Islet precursor cell (in vitro differentiated cells): ENCODE measurements around the gene SHISA5.
A peak's percentile ranks its signal among the peaks of the same experiment; 100 is the strongest.

Experiments used
- DNase-seq: peaks from one replicate; pipeline ENCODE4 v3.0.0-alpha.2; 2018

Gene SHISA5

GRCh38 chr3:48456456-48456855 is 47.5 kb downstream of the SHISA5 start:
- no peak for DNase-seq

DNA sequence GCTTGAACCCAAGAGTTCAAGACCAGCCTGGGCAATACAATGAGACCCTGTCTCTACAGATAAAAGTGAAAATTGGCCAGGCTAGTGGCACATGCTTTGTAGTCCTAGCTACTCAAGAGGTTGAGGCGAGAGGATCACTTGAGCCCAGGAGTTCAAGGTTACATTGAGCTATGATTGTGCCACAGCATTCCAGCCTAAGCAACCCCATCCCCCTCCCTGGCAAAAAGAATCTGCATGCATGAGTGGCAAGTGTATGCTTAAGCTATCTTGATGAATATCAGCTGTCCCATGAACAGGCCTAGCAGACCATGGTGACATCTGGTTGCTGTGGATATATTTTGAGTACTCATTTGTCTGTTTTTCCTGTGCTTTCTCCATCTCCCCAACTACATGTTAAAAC is 52.7 kb downstream of the SHISA5 start:
- DNase-seq: no peak

DNA sequence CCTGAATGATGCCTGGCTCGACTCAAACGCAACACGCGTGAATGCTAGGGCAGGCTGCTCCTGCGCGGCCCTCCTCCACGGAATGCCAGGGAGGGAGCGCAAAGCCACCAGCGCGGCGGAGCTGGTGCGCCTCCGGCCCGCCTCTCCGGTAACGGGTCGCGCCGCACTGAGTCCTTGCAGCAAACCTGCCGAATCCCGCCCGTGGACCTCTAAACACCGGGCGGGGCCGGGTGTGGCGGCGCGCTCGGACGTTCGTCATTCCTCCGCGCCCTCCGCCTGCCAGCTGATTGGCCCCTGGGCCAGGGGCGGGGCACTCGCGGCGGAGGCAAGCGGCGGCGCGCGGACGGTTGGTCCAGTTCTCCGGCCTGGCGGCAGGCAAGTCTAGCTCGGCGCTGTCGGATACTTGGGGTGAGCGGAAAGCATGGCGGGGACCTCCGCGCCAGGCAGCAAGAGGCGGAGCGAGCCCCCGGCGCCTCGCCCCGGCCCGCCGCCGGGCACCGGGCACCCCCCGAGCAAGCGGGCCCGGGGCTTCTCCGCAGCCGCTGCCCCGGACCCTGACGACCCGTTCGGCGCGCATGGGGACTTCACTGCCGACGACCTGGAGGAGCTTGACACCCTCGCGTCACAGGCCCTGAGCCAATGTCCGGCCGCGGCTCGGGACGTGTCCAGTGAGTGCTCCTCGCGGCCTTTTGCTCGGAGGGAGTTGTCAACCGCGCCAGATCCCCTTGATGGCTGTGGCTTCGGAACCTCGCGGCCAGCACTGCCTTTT is 57.4 kb downstream of the SHISA5 start, which contains the start of gene ATRIP:
Gene ATRIP, plus strand, starts transcription at position 313 of the 769 bp plus-strand sequence. Its CDS starts 109 bp downstream, at position 422.
- peak; percentile 94 for DNase-seq

GRCh38 chr3:48446043-48446424 is 57.9 kb downstream of the SHISA5 start:
- peak; percentile 37 for DNase-seq

- peak; percentile 48 for DNase-seq
Measured at GRCh38 chr3:48445277-48445882, 58.6 kb downstream of the SHISA5 start.

- DNase-seq: no peak
Measured at GRCh38 chr3:48441940-48442339, 62.0 kb downstream of the SHISA5 start.

- DNase-seq: peak; percentile 61
Measured at GRCh38 chr3:48440590-48440958, 63.4 kb downstream of the SHISA5 start.

- peak; percentile 99 for DNase-seq
Measured at GRCh38 chr3:48439820-48440589, 64.0 kb downstream of the SHISA5 start, which contains the start of the genes CCDC51 and TMA7. TSS of gene CCDC51 (minus strand) at chr3:48440119. CDS start at chr3:48435128, 4,991 bp downstream. TSS of gene TMA7 (plus strand) at chr3:48440257. CDS start at chr3:48440297, 40 bp downstream.

GRCh38 chr3:48437812-48438211 is 66.2 kb downstream of the SHISA5 start:
- no peak for DNase-seq

DNA sequence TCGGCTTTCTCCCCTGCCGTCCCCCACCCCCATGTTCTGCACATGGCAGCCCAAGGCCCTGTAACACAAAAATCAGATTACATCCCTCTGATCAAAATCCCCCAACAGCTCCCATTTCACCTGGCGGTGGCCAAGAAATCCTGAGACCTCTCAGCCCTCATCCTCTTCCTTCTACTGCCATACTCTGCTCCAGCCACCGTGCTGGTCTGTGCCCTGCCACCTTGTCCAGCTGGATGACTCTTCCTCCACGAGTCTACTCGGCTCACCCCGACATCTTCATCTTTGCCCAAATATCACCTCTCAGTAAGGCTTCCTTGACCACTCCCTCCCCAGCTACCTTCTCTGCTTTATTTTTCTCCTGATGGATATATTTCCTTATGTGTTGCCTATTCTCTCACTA is 67.1 kb downstream of the SHISA5 start:
- DNase-seq: no peak

DNA sequence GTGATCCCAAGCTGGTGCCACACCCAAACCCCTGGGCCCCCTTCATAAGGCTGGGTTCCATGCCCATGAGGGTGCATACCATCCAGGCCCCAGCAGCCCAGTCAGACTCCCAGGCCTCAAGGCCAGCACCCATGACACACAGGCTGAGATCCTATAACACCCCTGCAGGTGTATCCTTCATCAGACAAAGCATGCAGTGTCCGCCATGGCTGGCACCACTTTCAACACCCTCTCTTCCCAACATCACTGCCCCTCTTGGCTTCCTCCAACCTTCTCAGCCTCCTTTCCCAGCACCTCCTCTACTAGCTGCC is 67.5 kb downstream of the SHISA5 start:
- DNase-seq: no peak

DNA sequence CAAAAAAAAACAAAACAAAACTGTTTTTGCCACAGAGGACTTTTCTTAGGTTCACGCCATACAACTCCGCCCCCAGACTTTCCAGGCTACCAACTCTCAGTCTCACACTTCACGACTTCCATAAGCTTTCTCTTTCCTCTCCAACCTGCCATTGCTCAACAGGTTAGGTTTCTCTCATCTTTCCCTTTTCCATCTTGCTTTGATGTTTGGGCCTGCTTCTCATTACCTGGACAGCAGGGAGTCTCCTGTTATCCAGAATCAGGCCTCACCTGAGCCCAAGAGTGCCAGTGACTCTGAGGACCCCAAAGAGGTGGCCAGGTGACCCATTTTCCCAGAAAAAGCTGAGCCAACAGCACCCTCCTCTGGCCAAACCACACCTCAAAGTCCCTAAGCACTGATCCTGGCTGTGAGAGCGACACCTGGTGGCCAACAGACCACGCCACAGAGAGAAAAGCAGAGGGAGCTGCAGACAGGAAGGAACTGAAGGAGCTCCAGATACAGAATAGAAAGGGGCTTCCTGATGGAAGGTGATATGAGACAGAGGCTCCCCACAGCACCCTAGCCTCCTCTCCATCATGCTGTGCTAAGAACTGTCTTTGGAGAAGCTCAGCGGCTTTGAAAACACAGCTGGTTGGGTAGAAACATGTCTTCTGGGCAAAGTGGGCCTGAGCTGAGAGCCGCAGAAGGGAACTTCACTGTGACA is 68.0 kb downstream of the SHISA5 start:
- peak; percentile 94 for DNase-seq

- DNase-seq: no peak
Measured at GRCh38 chr3:48435223-48435595, 68.8 kb downstream of the SHISA5 start.

GRCh38 chr3:48434591-48435222 is 69.3 kb downstream of the SHISA5 start:
- DNase-seq: no peak

DNA sequence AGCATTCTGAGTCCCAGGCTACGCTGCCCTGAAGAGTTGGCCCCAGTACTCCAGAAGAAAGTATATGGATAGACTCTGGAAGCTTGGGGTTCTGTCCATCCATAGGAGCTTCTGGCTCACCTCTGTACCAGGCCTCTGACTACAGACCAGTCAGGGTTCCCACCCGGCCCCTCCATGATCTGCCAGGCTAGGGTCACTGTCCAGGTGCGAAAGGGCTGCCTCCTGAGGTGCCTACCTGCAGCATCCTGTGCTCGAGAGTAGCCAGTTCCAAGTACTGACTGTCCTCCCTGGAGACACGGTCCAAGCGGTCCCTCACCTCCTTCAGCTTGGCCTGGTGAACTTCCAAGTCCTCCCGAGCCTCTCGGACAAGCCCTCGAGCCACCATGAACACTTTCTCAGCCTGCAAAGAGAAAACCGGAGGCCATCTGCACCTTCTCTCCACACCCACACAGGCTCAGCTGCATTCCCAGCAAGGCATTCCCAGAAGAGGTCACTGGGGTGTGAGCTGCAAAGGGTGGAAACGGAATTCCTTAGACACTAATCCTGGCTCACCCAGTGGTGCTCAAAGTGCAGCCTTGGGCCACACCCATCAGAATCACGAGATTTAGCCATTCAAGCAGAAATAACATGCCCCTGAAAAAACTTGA is 70.4 kb downstream of the SHISA5 start:
- DNase-seq: peak; percentile 64

GRCh38 chr3:48432411-48433371 is 71.3 kb downstream of the SHISA5 start:
- peak; percentile 81 for DNase-seq

DNA sequence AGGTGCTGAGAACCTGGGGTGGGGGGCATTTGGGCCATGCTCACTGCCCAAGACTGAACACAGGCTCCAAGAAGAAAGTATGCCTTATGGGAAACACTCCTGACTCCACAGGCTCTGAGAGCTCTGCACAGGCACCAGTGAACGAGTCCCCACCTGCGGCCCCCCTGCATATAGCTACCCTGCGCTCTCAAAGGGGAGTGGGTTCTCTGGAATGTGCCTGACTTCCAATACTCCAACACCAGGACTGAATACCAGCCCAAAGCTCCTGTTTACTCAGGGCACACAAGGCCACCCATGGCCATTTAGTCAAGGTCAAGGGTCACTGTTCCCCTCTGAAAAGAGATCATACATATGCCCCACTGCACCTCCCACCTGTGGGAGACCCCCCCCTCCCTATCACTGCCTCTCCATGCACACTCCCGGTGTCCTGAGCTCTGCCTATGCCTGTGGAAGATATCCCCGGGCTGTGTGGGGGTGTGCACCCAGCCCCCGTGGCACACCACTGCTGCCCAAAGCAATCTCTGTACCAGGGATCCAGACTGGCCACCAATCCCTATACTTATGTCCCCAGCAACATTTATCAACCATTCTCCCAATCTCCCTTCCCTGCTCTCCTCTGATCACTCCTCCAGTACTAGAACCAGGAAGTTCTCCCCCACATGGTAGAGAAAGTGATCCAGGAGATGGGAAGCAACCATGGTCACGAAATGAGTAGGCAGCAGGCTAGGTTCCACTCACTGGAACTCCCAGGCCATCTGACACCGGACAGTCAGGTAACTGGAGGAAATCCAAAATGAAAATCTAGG is 72.5 kb downstream of the SHISA5 start:
- peak; percentile 29 for DNase-seq

GRCh38 chr3:48430708-48431101 is 73.3 kb downstream of the SHISA5 start:
- peak; percentile 34 for DNase-seq

GRCh38 chr3:48429960-48430707 is 73.8 kb downstream of the SHISA5 start, which contains the start of gene PLXNB1:
TSS of gene PLXNB1 (minus strand) at chr3:48430086. CDS start at chr3:48424611, 5,475 bp downstream.
- peak; percentile 85 for DNase-seq
